Liver (tissue), 3 donors: Measurements from ENCODE around the gene TCF12.

Experiments
- EGR1 ChIP-seq, 2 donors: IDR thresholded peaks; 2 replicates each; pipeline ENCODE4 v1.6.1; 2016 to 2018; ENCODE audit warnings: antibody characterized with exemption in 2 of 2, low read depth in 2 of 2
- GABPA ChIP-seq, 2 donors: IDR thresholded peaks in 1 of 2; conservative IDR thresholded peaks in 1 of 2; 2 replicates each; pipeline ENCODE4 v1.6.1; 2016; ENCODE audit warnings: antibody characterized with exemption in 2 of 2, mild to moderate bottlenecking in 1 of 2, moderate library complexity in 1 of 2
- HNF4G ChIP-seq: IDR thresholded peaks from 2 replicates; pipeline ENCODE4 v1.6.1; 2016; ENCODE audit warnings: antibody characterized with exemption
- JUND ChIP-seq, 2 donors: IDR thresholded peaks; 2 replicates each; pipeline ENCODE4 v1.6.1; 2016; ENCODE audit warnings: antibody characterized with exemption in 2 of 2
- RAD21 ChIP-seq, 2 donors: IDR thresholded peaks; 2 replicates each; pipeline ENCODE4 v1.6.1; 2016; ENCODE audit warnings: antibody characterized with exemption in 2 of 2, mild to moderate bottlenecking in 2 of 2
- SP1 ChIP-seq: IDR thresholded peaks from 2 replicates; pipeline ENCODE4 v1.6.1; 2018; ENCODE audit warnings: antibody characterized with exemption, mild to moderate bottlenecking
- TAF1 ChIP-seq: conservative IDR thresholded peaks from 2 replicates; pipeline ENCODE4 v1.6.1; 2016; ENCODE audit warnings: antibody characterized with exemption, mild to moderate bottlenecking
- YY1 ChIP-seq: IDR thresholded peaks from 2 replicates; pipeline ENCODE4 v1.6.1; 2016; ENCODE audit warnings: antibody characterized with exemption, mild to moderate bottlenecking
- TF ChIP-seq, protein P1 (sequence below): fragments of 150-350 bp; IDR thresholded peaks from 2 replicates; pipeline ENCODE4 v1.5.1; 2017; ENCODE audit warnings: improper control_type of control experiment, low read depth, low read length; ENCODE audit not compliant: missing input control
- TF ChIP-seq, protein P2 (sequence below): IDR thresholded peaks from 2 replicates; pipeline ENCODE4 v1.6.1; 2016; ENCODE audit warnings: antibody characterized with exemption
- TF ChIP-seq, protein P3 (sequence below): IDR thresholded peaks from 2 replicates; pipeline ENCODE4 v1.6.1; 2016; ENCODE audit warnings: antibody characterized with exemption, mild to moderate bottlenecking
- donor health status: healthy.
- donor health status: healthy.

DNA sequence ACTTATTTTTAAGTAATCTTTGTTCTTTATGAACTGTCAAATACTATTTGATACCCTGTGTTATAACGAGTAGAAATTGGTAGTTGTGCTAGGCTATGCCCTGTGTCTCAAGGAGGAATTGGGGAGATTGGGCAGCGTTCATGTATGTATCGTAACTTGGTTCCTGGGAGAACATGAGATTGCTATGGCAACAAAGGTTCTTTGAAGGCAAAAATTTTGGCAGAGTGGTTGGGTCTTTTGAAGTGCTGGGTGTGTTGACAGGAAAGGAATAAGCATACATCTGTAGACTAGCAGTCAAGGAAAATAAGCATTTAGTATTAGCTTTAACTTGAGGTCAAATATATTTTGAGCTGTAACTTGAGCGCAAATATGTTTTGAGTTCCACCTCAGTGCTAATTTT lies 45.3 kb downstream of the TCF12 start:
- TF ChIP-seq JUND (IDR thresholded peaks at IDR 0.05) (no peak), EGR1 (IDR thresholded peaks at IDR 0.05; ENCODE audit: low read depth in 2 of 2) (no peak), GABPA (IDR thresholded peaks at IDR 0.05 in 1 of 2, conservative IDR thresholded peaks at IDR 0.05 in 1 of 2) (no peak), YY1 (no peak), RAD21 (IDR thresholded peaks at IDR 0.05) (no peak), HNF4G (no peak), TAF1 (no peak), SP1 (no peak)
- TF ChIP-seq, protein P1, sequence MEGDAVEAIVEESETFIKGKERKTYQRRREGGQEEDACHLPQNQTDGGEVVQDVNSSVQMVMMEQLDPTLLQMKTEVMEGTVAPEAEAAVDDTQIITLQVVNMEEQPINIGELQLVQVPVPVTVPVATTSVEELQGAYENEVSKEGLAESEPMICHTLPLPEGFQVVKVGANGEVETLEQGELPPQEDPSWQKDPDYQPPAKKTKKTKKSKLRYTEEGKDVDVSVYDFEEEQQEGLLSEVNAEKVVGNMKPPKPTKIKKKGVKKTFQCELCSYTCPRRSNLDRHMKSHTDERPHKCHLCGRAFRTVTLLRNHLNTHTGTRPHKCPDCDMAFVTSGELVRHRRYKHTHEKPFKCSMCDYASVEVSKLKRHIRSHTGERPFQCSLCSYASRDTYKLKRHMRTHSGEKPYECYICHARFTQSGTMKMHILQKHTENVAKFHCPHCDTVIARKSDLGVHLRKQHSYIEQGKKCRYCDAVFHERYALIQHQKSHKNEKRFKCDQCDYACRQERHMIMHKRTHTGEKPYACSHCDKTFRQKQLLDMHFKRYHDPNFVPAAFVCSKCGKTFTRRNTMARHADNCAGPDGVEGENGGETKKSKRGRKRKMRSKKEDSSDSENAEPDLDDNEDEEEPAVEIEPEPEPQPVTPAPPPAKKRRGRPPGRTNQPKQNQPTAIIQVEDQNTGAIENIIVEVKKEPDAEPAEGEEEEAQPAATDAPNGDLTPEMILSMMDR, result no peak
- TF ChIP-seq, protein P2, sequence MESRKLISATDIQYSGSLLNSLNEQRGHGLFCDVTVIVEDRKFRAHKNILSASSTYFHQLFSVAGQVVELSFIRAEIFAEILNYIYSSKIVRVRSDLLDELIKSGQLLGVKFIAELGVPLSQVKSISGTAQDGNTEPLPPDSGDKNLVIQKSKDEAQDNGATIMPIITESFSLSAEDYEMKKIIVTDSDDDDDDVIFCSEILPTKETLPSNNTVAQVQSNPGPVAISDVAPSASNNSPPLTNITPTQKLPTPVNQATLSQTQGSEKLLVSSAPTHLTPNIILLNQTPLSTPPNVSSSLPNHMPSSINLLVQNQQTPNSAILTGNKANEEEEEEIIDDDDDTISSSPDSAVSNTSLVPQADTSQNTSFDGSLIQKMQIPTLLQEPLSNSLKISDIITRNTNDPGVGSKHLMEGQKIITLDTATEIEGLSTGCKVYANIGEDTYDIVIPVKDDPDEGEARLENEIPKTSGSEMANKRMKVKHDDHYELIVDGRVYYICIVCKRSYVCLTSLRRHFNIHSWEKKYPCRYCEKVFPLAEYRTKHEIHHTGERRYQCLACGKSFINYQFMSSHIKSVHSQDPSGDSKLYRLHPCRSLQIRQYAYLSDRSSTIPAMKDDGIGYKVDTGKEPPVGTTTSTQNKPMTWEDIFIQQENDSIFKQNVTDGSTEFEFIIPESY, result no peak
- TF ChIP-seq, protein P3, sequence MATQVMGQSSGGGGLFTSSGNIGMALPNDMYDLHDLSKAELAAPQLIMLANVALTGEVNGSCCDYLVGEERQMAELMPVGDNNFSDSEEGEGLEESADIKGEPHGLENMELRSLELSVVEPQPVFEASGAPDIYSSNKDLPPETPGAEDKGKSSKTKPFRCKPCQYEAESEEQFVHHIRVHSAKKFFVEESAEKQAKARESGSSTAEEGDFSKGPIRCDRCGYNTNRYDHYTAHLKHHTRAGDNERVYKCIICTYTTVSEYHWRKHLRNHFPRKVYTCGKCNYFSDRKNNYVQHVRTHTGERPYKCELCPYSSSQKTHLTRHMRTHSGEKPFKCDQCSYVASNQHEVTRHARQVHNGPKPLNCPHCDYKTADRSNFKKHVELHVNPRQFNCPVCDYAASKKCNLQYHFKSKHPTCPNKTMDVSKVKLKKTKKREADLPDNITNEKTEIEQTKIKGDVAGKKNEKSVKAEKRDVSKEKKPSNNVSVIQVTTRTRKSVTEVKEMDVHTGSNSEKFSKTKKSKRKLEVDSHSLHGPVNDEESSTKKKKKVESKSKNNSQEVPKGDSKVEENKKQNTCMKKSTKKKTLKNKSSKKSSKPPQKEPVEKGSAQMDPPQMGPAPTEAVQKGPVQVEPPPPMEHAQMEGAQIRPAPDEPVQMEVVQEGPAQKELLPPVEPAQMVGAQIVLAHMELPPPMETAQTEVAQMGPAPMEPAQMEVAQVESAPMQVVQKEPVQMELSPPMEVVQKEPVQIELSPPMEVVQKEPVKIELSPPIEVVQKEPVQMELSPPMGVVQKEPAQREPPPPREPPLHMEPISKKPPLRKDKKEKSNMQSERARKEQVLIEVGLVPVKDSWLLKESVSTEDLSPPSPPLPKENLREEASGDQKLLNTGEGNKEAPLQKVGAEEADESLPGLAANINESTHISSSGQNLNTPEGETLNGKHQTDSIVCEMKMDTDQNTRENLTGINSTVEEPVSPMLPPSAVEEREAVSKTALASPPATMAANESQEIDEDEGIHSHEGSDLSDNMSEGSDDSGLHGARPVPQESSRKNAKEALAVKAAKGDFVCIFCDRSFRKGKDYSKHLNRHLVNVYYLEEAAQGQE, result no peak
